ENCODE measurements around the gene SOX6.

GRCh38 chr11:16336721-16337120 lies 19.6 kb downstream of the SOX6 start:
- TF ChIP-seq, protein P1, sequence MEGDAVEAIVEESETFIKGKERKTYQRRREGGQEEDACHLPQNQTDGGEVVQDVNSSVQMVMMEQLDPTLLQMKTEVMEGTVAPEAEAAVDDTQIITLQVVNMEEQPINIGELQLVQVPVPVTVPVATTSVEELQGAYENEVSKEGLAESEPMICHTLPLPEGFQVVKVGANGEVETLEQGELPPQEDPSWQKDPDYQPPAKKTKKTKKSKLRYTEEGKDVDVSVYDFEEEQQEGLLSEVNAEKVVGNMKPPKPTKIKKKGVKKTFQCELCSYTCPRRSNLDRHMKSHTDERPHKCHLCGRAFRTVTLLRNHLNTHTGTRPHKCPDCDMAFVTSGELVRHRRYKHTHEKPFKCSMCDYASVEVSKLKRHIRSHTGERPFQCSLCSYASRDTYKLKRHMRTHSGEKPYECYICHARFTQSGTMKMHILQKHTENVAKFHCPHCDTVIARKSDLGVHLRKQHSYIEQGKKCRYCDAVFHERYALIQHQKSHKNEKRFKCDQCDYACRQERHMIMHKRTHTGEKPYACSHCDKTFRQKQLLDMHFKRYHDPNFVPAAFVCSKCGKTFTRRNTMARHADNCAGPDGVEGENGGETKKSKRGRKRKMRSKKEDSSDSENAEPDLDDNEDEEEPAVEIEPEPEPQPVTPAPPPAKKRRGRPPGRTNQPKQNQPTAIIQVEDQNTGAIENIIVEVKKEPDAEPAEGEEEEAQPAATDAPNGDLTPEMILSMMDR (conservative IDR thresholded peaks at IDR 0.05; ENCODE audit: low read depth in 2 of 2) = no peak
- no peak for TF ChIP-seq EZH2 (IDR thresholded peaks at IDR 0.05; ENCODE audit: low read depth, unreplicated experiment)
- no peak for TF ChIP-seq POLR2AphosphoS5 (IDR thresholded peaks at IDR 0.05; ENCODE audit: low read depth)
- no peak for TF ChIP-seq REST (IDR thresholded peaks at IDR 0.05; ENCODE audit: unreplicated experiment)
- TF ChIP-seq CREB1 (CRISPR knock-in tag; IDR thresholded peaks at IDR 0.05; ENCODE audit: low read depth) = no peak
- no peak for TF ChIP-seq EZH2phosphoT487 (IDR thresholded peaks at IDR 0.05; ENCODE audit: unreplicated experiment)
- no peak for TF ChIP-seq NANOG (IDR thresholded peaks at IDR 0.05; ENCODE audit: borderline replicate concordance)
- TF ChIP-seq ZNF462 (CRISPR knock-in tag; IDR thresholded peaks at IDR 0.05) = no peak
- TF ChIP-seq ZNF331 (CRISPR knock-in tag; IDR thresholded peaks at IDR 0.05; ENCODE audit: low read depth) = no peak
- TF ChIP-seq JUNB (IDR thresholded peaks at IDR 0.05; ENCODE audit: unreplicated experiment) = no peak
- TF ChIP-seq, protein P2, sequence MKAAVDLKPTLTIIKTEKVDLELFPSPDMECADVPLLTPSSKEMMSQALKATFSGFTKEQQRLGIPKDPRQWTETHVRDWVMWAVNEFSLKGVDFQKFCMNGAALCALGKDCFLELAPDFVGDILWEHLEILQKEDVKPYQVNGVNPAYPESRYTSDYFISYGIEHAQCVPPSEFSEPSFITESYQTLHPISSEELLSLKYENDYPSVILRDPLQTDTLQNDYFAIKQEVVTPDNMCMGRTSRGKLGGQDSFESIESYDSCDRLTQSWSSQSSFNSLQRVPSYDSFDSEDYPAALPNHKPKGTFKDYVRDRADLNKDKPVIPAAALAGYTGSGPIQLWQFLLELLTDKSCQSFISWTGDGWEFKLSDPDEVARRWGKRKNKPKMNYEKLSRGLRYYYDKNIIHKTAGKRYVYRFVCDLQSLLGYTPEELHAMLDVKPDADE (IDR thresholded peaks at IDR 0.05) = no peak
- TF ChIP-seq ZNF114 (CRISPR knock-in tag; IDR thresholded peaks at IDR 0.05) = no peak

All from GM23338 (cell line).